KMS-11 (cell line): ENCODE data around the gene BMAL1.
A peak's percentile ranks its signal among the peaks of the same experiment; 100 is the strongest.

Source experiments
- H2AFZ ChIP-seq: fragments of 200-600 bp; sonication (generic); 2 replicates; pipeline ENCODE4 v1.6.1; 2016; ENCODE audit warnings: antibody characterized with exemption, mixed run types, low read depth
- H3K27ac ChIP-seq: fragments of 200-600 bp; sonication (generic); 2 replicates; pipeline ENCODE4 v1.6.1; 2016; ENCODE audit warnings: mild to moderate bottlenecking, mixed run types
- H3K27me3 ChIP-seq: fragments of 200-600 bp; sonication (generic); 2 replicates; pipeline ENCODE4 v1.6.1; 2017; ENCODE audit warnings: mild to moderate bottlenecking, low read depth, mixed run types, moderate library complexity; ENCODE audit not compliant: insufficient read depth
- H3K36me3 ChIP-seq: fragments of 200-600 bp; sonication (generic); 2 replicates; pipeline ENCODE4 v1.6.1; 2017; ENCODE audit warnings: mild to moderate bottlenecking, mixed run types; ENCODE audit not compliant: insufficient read depth
- H3K4me1 ChIP-seq: fragments of 200-600 bp; sonication (generic); 2 replicates; pipeline ENCODE4 v1.6.1; 2016; ENCODE audit warnings: mild to moderate bottlenecking, low read depth, mixed run types; ENCODE audit not compliant: poor library complexity, severe bottlenecking
- H3K4me2 ChIP-seq: fragments of 200-600 bp; sonication (generic); 2 replicates; pipeline ENCODE4 v1.7.0; 2016; ENCODE audit warnings: mild to moderate bottlenecking, mixed run types
- H3K4me3 ChIP-seq: fragments of 200-600 bp; sonication (generic); IDR thresholded peaks from 2 replicates; pipeline ENCODE4 v1.6.1; 2017; ENCODE audit warnings: low read depth, low read length, mixed read lengths; ENCODE audit not compliant: insufficient read depth
- H3K79me2 ChIP-seq: fragments of 200-600 bp; sonication (generic); 2 replicates; pipeline ENCODE4 v1.6.1; 2016; ENCODE audit warnings: low read depth, mixed run types; ENCODE audit not compliant: insufficient read depth
- H3K9ac ChIP-seq: fragments of 200-600 bp; sonication (generic); 2 replicates; pipeline ENCODE4 v1.6.1; 2016; ENCODE audit warnings: mild to moderate bottlenecking, mixed run types
- H4K20me1 ChIP-seq: fragments of 200-600 bp; sonication (generic); 2 replicates; pipeline ENCODE4 v1.6.1; 2016; ENCODE audit warnings: mild to moderate bottlenecking, mixed run types; ENCODE audit not compliant: insufficient read depth
- TF ChIP-seq, protein P1 (sequence below): fragments of 200-600 bp; sonication (generic); conservative IDR thresholded peaks from 2 replicates; pipeline ENCODE4 v1.6.1; 2017; ENCODE audit warnings: low read depth, mild to moderate bottlenecking, antibody characterized with exemption, low read length, moderate library complexity, mixed read lengths

Gene BMAL1

GRCh38 chr11:13318498-13319295, 41.1 kb downstream of the BMAL1 start:
- Histone ChIP-seq H3K79me2 (peaks cover 55% of the 10 kb centered on the region), H3K27ac (no peak overlapping the region), H3K27me3 (no peaks in the 10 kb centered on the region), H3K4me2 (peak overlapping the region; percentile 86), H3K4me1 (peaks cover 41% of the 10 kb centered on the region), H3K4me3 (no peak overlapping the region), H2AFZ (no peak overlapping the region), H3K36me3 (no peaks in the 10 kb centered on the region), H4K20me1 (peaks cover 34% of the 10 kb centered on the region), H3K9ac (no peak overlapping the region)
- TF ChIP-seq, protein P1, sequence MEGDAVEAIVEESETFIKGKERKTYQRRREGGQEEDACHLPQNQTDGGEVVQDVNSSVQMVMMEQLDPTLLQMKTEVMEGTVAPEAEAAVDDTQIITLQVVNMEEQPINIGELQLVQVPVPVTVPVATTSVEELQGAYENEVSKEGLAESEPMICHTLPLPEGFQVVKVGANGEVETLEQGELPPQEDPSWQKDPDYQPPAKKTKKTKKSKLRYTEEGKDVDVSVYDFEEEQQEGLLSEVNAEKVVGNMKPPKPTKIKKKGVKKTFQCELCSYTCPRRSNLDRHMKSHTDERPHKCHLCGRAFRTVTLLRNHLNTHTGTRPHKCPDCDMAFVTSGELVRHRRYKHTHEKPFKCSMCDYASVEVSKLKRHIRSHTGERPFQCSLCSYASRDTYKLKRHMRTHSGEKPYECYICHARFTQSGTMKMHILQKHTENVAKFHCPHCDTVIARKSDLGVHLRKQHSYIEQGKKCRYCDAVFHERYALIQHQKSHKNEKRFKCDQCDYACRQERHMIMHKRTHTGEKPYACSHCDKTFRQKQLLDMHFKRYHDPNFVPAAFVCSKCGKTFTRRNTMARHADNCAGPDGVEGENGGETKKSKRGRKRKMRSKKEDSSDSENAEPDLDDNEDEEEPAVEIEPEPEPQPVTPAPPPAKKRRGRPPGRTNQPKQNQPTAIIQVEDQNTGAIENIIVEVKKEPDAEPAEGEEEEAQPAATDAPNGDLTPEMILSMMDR: no peak

GRCh38 chr11:13320688-13321087, 43.1 kb downstream of the BMAL1 start:
- Histone ChIP-seq H3K4me2 (no peak overlapping the region), H3K36me3 (no peaks in the 10 kb centered on the region), H2AFZ (no peak overlapping the region), H3K4me1 (peaks cover 48% of the 10 kb centered on the region), H3K9ac (no peak overlapping the region), H3K79me2 (peaks cover 51% of the 10 kb centered on the region), H3K27ac (no peak overlapping the region), H4K20me1 (peaks cover 28% of the 10 kb centered on the region), H3K27me3 (no peaks in the 10 kb centered on the region), H3K4me3 (no peak overlapping the region)
- TF ChIP-seq, protein P1: no peak

DNA sequence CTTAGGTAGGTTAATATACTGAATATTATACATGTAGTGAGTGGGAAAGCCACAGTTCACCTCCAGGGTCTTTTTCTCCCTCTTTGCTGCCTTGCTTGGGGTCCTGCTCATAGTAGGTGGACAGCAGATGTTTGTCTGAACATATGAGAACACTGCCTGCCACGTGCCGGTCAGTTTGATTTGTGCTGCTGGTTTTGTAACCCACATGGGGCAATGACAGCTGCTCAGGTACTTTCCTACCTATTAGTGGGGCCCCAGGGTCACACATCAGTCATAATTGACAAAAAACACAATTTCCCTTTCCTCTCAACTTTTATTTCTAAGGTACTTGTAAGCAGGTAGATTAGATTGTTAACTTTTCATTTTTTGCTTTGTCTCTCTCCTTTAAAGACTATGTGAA, 43.8 kb downstream of the BMAL1 start:
- Histone ChIP-seq H2AFZ (no peak overlapping the region), H3K36me3 (no peaks in the 10 kb centered on the region), H4K20me1 (peaks cover 28% of the 10 kb centered on the region), H3K4me2 (no peak overlapping the region), H3K9ac (no peak overlapping the region), H3K27ac (no peak overlapping the region), H3K4me3 (no peak overlapping the region), H3K27me3 (no peaks in the 10 kb centered on the region), H3K79me2 (peaks cover 45% of the 10 kb centered on the region), H3K4me1 (peaks cover 48% of the 10 kb centered on the region)
- TF ChIP-seq, protein P1: no peak

- H3K4me2 ChIP-seq: no peak overlapping the region
- TF ChIP-seq, protein P1: no peak
- peaks cover 27% of the 10 kb centered on the region for H3K4me1 ChIP-seq
- H3K27ac ChIP-seq: no peak overlapping the region
- H3K27me3 ChIP-seq: no peaks in the 10 kb centered on the region
- no peak overlapping the region for H3K9ac ChIP-seq
- H4K20me1 ChIP-seq: peaks cover 15% of the 10 kb centered on the region
- no peak overlapping the region for H2AFZ ChIP-seq
- no peak overlapping the region for H3K4me3 ChIP-seq
- H3K36me3 ChIP-seq: no peaks in the 10 kb centered on the region
- H3K79me2 ChIP-seq: peaks cover 23% of the 10 kb centered on the region
These were observed 46.6 kb downstream of the BMAL1 start for GRCh38 chr11:13324141-13324540.
